Neutrophil (primary cell): ENCODE data around the gene MLH3.

ENCODE experiments used
- H3K27ac ChIP-seq: fragments of 200-600 bp; sonication (generic); 2 replicates; pipeline ENCODE4 v1.5.1; 2016; ENCODE audit warnings: mild to moderate bottlenecking, moderate library complexity
- H3K27me3 ChIP-seq: fragments of 200-600 bp; sonication (generic); 2 replicates; pipeline ENCODE4 v1.6.0; 2016; ENCODE audit warnings: mild to moderate bottlenecking
- H3K36me3 ChIP-seq: fragments of 200-600 bp; sonication (generic); 2 replicates; pipeline ENCODE4 v1.5.1; 2017
- H3K4me1 ChIP-seq, 2 experiments: fragments of 200-600 bp in 1 of 2; sonication (generic) in 1 of 2; 1 replicate in 1 of 2; 2 replicates in 1 of 2; pipeline versions ENCODE4 v1.5.1 to v1.6.1; 2013 to 2016; ENCODE audit warnings: low read depth in 1 of 2, low read length in 1 of 2, mild to moderate bottlenecking in 1 of 2, moderate library complexity in 1 of 2; ENCODE audit not compliant: control insufficient read depth in 1 of 2, insufficient read depth in 1 of 2
- H3K4me3 ChIP-seq, 2 experiments: fragments of 200-600 bp in 1 of 2; sonication (generic) in 1 of 2; 1 replicate in 1 of 2; 2 replicates in 1 of 2; pipeline ENCODE4 v1.5.1; 2013 to 2016; ENCODE audit warnings: low read depth in 1 of 2, low read length in 1 of 2, mild to moderate bottlenecking in 1 of 2, moderate library complexity in 1 of 2
- H3K9me3 ChIP-seq: fragments of 200-600 bp; sonication (generic); 2 replicates; pipeline ENCODE4 v1.5.1; 2016
- TF ChIP-seq, protein P1 (sequence below): fragments of 200-600 bp; sonication (generic); IDR thresholded peaks from 2 replicates; pipeline ENCODE4 v1.5.1; 2016; ENCODE audit warnings: antibody characterized with exemption

The MLH3 gene

DNA sequence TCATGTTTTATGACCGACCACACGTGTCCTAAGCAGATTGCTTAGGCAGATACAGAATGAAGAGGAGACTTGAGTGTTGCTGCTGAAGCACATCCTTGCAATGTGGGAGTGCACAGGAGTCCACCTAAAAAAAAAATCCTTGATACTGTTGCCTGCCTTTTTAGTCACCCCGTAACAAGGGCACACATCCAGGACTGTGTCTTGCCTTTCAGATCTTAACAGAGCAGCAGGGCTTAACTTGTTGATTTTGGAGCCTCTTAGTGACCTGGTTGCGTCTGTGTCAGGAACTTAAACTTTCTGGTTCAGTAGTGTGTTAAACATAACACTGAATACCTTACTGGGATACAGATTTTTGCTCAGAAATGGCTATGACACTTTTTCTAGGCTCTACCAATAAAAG lies 42.1 kb downstream of the MLH3 start:
- Histone ChIP-seq H3K27me3 (no peaks in the 10 kb centered on the region), H3K36me3 (peaks cover 63% of the 10 kb centered on the region), H3K4me3 (no peak overlapping the region), H3K27ac (no peak overlapping the region), H3K4me1 (peaks cover 0 to under 1% of the 10 kb centered on the region in 2 experiments), H3K9me3 (no peaks in the 10 kb centered on the region)
- TF ChIP-seq, protein P1, sequence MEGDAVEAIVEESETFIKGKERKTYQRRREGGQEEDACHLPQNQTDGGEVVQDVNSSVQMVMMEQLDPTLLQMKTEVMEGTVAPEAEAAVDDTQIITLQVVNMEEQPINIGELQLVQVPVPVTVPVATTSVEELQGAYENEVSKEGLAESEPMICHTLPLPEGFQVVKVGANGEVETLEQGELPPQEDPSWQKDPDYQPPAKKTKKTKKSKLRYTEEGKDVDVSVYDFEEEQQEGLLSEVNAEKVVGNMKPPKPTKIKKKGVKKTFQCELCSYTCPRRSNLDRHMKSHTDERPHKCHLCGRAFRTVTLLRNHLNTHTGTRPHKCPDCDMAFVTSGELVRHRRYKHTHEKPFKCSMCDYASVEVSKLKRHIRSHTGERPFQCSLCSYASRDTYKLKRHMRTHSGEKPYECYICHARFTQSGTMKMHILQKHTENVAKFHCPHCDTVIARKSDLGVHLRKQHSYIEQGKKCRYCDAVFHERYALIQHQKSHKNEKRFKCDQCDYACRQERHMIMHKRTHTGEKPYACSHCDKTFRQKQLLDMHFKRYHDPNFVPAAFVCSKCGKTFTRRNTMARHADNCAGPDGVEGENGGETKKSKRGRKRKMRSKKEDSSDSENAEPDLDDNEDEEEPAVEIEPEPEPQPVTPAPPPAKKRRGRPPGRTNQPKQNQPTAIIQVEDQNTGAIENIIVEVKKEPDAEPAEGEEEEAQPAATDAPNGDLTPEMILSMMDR: no peak

DNA sequence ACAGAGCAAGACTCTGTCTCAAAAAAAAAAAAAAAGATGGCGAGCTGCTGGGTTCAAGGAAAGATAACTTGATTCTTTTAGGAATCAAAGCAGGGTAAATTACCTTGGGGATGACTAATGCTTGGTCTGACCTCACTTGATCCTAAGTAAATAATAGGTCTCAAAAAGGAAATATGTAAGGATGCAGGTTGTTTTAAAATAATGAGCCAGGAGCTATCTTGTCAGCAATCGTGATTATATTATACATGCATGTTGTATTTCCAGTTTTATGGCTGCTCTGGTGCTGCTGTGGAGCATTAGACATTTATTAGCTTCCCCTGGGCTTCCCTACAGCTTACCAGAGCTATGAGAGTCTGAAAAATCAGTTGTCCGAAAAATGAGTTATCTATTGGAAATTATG lies 45.9 kb downstream of the MLH3 start:
- H3K36me3 ChIP-seq: peaks cover 51% of the 10 kb centered on the region
- TF ChIP-seq, protein P1: no peak
- H3K4me1 ChIP-seq: peaks cover 18 to 22% of the 10 kb centered on the region in 2 experiments
- H3K27me3 ChIP-seq: no peaks in the 10 kb centered on the region
- H3K27ac ChIP-seq: no peak overlapping the region
- H3K9me3 ChIP-seq: no peaks in the 10 kb centered on the region
- no peak overlapping the region for H3K4me3 ChIP-seq

DNA sequence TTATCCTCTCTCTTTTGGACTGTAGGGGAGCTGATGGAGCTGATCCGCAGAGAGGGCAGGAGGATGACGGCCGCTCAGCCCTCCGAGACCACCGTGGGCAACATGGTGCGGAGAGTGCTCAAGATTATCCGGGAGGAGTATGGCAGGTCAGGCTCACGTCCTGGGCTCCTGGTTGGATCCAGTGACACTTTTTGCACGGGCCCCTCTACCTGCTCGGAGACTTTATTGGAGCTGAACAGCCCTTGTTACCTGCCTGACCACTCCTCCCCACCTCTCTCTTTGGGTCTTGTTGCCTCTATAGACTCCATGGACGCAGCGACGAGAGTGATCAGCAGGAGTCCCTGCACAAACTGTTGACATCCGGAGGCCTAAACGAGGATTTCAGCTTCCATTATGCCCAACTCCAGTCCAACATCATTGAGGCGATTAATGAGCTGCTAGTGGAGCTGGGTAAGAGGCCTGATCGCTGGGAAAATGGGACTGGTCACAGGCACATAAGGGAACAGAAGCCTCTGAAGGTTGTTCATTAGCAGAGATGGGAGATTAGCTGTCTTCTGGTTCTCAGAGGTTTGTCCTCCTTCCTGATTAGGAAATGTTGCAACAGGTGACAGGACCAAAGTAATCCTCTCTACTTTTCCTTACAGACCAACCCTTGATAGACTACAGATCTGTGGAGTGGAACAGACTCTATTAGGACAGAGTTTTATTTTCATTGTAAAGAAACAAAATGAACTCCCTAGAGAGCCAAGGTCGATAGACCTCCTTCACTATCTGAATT lies 47.8 kb downstream of the MLH3 start:
- H3K4me3 ChIP-seq: peak overlapping the region; percentile 74 to 80
- H3K36me3 ChIP-seq: peaks cover 32% of the 10 kb centered on the region
- no peaks in the 10 kb centered on the region for H3K9me3 ChIP-seq
- H3K27me3 ChIP-seq: no peaks in the 10 kb centered on the region
- TF ChIP-seq, protein P1: no peak
- peak overlapping the region; percentile 82 for H3K27ac ChIP-seq
- H3K4me1 ChIP-seq: peaks cover 18 to 22% of the 10 kb centered on the region in 2 experiments

DNA sequence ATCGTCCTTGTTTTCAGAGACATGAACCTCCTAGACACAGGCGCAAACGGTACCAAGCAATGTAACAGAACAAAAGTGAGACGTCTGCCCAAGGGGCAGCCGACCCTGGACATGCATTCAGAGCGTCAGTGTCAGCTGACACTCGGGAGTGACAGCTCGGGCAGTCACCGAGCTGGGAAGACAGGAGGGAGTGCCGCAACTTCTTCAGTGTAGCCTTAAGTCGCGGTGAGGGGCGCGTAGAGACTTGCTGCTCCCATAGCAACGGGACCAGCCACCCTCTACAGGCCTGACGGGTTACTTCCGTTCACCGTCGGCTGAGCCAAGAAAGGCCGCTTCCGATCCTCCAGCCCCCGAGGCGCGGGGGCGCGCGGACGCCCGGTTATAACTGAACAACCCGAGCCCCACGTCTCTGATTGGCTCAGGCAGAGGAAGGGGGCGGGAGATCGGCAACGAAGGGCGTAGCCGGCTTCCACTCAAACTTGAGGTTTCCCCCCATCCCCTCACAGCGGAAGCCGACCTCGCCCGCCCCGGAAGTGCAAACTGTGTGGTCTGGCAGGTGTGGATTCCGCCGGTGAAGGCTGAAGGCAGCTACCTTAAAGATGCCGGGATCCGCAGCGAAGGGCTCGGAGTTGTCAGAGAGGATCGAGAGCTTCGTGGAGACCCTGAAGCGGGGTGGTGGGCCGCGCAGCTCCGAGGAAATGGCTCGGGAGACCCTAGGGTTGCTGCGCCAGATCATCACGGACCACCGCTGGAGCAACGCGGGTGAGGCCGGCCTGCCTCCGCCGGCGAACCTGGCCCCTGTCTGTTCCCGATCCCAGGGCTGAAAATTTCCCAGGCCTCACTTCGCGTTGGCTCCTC lies 48.6 kb downstream of the MLH3 start, which contains the start of gene EIF2B2:
Gene EIF2B2, plus strand, starts transcription at position 530 of the 858 bp plus-strand sequence. Its CDS starts 70 bp downstream, at position 600.
- Histone ChIP-seq H3K27me3 (no peaks in the 10 kb centered on the region), H3K27ac (peak within 1 kb of the TSS; percentile 82), H3K4me1 (peaks cover 18 to 22% of the 10 kb centered on the region in 2 experiments), H3K36me3 (peaks cover 24% of the 10 kb centered on the region), H3K4me3 (peak within 1 kb of the TSS; percentile 74 to 80), H3K9me3 (no peaks in the 10 kb centered on the region)
- TF ChIP-seq, protein P1: peak; percentile 62

DNA sequence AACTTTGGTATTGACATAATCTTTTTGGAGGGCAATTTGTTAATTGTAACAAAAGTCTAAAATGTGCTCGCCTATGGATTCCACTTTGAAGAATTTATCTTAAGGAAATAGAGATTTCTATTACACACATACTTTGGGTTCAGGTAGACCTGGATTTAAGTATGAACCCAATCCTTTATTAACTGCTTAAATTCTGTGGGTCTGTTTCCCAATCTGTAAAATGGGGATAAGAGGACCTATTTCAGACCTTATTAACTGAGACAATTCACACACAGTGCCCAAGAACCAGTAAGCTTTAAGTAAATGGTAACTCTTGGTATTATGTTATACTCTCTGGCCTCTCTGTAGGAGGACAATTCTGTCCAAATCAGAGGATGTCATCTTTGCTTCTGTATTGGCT lies 49.4 kb downstream of the MLH3 start:
- Histone ChIP-seq H3K4me1 (peaks cover 18 to 22% of the 10 kb centered on the region in 2 experiments), H3K9me3 (no peaks in the 10 kb centered on the region), H3K27me3 (no peaks in the 10 kb centered on the region), H3K27ac (peak overlapping the region; percentile 82), H3K4me3 (peak overlapping the region; percentile 74 to 80), H3K36me3 (peaks cover 17% of the 10 kb centered on the region)
- TF ChIP-seq, protein P1: no peak
